GM11168 (cell line): ENCODE measurements around the gene TLK1.

Source experiments
- in situ Hi-C: fragments of 300-500 bp; cut with MboI; formaldehyde crosslinking; loops from one replicate; pipeline ENCODE4 v1.12.0; 2022; ENCODE audit warnings: low sequenced_read_pairs; ENCODE audit not compliant: unreplicated experiment

Gene TLK1

DNA sequence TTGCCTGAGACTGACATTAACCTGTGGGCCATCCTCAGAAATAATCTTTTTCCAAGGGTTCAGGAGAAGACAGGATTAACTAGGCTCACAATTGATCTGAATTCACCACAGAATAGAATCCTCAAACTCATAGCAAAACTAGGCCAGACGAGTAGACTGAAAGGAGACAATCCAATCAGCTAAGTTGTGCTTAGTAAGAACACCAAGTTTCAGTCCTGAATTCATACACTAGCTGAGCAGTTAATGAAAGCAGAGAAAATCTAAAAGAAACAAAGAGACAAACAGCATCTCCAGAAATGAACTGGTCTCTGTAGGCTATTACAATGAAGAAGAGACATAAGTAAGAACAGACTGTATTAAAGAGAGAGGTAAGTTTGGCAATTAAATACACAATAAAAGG is 142.2 kb downstream of the TLK1 start:
- in situ Hi-C loops: no loop called here

DNA sequence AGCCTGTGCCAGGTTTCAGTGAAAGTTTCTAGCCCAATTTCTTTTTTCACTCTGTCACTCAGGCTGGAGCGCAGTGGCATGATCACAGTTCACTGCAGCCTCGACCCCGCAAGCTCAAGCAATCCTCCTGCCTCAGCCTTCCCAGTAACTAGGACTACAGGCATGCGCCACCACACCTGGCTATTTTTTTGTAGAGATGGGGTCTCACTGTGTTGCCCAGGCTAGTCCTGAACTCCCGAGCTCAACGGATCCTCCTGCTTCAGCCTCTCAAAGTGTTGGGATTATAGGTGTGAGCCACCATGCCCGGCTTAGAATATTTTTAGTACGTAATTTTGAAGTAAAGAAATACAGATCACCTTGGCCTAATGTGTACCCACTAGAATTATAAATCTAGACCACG is 144.6 kb downstream of the TLK1 start:
- in situ Hi-C loops: no loop called here

DNA sequence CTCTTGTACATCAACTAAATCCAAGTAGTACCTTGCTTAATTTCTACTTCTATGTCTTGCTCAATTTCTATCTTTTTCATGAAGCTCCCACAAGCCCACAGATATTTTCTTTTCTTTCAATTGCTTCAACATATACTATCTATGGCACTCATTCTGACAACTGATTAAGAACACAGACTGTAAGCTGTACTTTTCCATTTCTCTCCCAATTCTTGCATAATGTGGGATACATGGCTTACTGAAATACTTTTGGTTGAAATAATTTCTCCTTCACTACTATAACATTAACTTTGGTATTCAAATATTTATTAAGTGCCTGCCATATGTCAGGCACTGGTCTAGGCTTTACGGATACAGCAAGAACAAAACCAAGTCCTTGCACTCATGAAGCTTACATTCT is 146.8 kb downstream of the TLK1 start:
- in situ Hi-C loops: no loop called here

DNA sequence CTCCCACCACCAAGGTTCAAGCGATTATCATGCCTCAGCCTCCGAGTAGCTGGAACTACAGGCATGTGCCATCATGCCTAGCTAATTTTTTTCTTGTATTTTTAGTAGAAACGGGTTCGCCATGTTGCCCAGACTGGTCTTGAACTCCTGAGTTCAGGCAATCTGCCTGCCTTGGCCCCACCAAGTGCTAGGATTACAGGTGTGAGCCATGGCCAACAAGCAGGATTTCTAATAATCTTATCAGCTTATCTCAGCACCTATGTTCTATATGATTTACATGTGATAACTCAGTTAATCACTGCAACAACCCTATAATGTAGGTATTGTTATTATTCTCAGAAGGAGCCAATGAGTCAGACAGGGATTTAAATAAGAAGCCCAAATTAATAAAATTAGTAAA is 151.3 kb downstream of the TLK1 start:
- in situ Hi-C loops: no loop called here

DNA sequence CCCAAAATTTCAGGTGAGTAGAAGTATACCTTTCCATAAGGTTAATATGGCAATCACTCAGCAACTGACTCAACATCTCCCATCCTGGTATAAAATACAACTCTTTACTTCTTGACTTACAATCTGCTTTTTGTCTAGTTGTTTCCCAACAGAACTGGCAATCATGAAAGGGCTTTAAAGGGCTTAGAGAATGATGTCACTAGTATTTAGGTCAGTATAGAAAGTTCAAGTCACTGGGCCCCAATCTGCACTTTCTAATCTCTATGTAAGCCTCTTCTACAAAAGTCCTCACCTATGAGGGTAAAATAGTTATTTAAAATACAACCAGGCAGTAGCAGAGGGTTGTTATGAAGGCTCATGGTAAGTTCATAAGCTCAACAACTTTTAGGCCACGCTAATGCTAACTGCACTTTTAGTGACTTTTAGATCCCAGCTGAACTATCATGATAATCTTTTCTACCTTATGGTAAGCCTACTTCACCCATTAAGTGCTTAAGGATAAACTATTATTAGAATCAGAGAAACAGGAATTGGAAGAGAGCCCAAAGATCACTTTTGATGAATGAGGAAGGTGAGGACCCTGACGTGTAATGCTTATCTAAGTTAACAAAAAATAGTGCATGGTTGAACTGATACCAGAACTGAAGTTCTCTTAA is 152.0 kb downstream of the TLK1 start:
- in situ Hi-C loops: no loop called here

DNA sequence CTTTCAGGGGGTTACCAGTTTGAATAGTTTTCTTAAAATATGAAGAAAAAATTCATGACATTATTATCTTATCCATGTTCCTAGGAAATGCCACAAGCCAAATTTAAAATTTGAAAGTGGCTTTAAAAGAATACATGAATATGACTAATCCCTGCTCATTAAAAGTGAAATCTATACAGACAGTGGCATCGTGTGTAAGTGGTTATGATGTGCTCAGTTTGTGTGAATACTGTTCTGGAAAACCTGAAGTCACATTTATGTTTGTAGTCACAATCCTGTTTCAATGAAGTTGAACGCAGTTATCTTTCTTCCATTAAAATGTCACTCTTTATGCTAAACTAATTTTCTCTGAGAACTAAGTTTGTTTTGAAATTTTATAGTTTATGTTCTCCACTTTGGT is 155.9 kb downstream of the TLK1 start:
- in situ Hi-C loops: no loop called here

DNA sequence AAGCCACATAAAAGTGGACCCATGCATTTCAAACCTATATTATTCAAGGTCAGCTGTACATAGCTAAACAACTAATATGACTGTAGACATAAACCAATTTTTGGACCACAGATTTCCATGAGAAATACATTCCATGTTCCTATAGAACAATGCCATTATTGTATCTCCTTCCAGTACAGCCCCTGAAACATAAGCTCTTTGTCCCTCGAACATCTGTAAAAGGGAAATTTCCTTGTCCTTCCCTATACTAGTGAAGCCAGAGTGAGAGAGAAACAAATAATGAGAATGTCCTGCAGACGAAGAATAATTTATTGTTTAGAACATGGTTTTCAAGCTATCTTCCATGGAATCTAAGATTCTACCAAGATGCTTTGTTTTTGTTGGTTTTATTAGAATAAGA is 156.3 kb downstream of the TLK1 start:
- in situ Hi-C loops: no loop called here

DNA sequence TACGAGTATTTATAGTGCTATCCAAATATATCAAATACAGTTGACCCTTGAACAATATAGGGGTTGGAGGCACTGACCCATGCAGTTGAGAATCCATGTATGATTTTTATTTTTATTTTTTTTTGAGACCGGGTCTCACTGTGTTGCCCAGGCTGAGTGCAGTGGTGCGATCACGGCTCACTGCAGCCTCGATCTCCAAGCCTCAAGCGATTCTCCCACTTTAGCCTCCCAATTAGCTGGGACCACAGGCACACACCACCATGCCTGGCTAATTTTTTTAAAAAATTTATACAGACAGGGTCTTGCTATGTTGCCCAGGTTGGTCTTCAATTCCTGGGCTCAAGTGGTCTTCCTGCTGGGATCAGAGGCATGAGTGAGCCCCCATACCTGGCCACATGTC is 161.0 kb downstream of the TLK1 start:
- in situ Hi-C loops: no loop called here

DNA sequence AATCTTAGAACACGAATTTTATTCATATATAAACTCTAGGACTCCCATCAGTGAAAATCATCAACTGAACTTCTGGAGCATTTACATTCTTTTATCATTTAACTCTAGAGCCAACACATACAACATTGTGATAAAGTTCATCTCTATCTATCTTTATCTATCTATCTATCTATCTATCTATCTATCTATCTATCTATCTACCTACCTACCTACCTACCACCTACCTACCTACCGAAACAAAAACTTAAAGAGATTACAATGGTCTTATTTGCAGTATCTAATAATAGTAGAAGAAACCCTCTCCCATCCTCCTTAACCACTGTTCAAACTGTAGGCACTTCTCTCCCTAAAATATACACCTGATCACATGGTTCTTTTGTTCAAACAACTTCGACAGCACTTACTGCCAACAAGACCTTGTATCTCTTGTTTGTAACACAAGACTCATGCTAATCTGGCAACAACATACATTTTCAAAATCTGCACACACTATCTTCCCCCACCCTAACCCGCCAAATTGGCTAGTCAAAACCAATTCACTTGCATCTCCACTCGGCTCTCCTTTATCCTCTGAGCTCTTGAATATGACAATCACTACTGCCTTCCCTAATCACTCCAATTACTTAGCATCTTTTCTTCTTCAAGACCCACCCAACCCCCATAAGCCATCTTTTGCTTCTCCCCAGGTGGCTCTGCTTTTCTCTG is 162.6 kb downstream of the TLK1 start:
- in situ Hi-C loops: no loop called here

DNA sequence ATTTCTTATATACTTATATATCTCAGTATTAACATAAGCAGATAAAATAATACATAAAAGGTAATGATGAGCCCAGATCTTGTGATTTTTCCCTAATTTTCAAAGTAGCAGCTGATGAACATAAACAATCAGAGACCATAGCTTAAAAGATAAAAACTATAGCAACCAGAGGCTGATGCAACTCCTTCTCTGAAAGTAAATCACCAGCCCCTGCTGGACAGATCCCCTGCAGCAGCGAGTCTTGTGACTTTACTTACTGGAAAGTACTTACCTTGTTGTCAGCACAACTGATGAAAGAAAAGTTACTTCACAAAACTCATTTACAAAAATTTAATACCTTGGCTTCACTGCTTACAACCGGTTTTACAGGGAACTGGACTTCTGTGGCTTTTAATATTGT is 164.4 kb downstream of the TLK1 start:
- in situ Hi-C loops: no loop called here

DNA sequence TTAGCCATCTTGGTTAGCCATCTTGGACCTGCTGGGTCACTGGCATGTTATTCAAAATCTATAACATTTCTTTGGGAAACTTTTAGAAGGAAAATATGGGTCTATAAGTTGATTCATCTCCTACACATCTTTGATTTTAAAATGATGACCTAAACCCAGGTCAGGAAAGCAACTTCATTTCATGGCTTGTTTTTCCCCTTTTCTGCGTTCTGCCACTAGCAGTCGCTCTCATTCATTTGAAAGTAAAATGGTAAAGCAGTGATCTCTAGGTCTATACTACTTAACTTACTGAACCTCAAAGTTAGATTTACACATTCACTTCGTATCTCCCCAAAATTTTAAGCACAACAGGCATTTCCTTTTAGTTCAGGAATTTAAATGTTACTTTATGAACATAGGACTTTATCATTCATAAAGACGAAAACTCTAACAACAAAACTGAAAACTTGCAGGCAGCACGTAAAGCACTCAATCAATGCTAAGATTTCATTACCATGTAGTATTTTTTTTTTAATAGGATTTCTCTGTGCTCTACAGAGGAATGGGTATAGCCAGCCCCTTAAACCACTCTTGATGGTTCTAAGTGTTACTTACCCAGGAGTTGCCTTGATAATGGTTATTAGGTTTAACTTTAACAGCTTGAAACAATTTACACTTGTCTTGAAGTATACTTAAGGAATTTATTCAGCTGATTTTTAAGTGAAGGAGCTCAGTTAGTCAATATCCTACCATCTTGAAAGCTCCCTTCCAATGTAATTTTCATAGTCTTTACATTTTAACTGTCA is 169.1 kb downstream of the TLK1 start:
- in situ Hi-C loops: no loop called here

DNA sequence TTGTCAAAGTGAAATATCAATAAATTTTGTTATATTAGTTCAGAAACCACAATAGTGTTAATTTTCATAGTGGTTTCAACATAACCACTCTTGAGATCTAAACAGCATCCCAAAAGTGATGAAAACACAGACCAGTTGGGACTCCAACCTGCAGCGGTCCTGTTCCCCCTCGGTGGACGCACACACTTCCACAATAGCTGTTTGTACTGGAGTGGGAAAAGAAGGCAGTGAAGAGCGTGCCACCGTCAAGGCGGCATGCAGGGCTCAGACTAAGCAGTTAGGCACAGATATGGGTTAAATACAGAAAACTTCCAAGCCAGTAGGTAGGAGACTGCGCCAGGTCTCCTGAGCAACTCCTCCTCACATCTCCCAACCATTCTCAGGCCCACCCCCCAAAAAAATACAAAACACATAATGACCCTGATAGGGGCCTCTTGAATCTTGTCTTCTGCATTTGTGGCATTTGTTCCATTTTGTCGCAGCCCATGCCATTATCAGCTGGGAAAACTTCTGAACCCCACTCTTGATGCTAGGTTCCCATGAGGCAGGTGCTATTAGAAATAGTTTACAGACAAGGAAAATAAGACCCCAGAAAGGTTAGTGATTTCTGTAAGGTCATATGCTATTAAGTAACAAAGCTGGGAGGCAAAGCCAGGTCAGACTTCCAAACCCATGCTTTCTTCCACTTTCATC is 174.0 kb downstream of the TLK1 start:
- in situ Hi-C loops: no loop called here

DNA sequence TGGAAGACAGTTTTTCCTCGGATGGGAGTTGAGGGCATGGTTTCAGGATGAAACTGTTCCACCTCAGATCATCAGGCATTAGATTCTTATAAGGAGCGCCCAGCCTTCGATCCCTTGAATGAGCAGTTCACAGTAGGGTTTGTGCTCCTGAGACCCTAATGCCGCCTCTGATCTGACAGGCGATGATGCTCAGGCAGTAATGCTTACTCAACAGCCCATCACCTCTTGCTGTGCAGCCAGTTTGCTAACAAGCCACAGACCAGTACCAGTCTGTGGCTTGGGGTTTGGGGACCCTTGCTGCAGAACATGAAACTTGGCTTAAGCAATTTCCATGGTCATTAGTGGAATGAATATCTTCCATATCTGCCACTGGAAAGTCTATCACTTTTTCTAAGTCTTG is 175.3 kb downstream of the TLK1 start:
- in situ Hi-C loops: no loop called here

DNA sequence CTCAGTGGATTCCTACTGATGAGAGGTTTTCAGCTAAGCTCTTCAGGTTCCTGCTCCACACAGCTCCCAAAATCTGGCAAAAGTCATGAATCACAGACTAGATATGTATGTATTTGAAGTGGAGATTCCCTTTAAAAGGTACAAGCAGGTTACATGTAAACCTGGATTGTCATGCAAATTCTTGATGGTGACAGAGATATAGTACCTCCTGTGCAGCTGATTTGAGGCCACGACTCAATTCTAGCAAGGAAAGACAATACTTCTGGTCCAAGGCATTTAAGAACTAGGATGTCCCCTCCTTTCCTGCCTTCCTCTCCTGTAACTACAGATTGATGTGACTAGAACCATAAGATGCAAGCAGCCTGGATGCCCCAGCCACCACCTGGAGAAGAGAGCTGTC is 176.6 kb downstream of the TLK1 start:
- in situ Hi-C loops: no loop called here

DNA sequence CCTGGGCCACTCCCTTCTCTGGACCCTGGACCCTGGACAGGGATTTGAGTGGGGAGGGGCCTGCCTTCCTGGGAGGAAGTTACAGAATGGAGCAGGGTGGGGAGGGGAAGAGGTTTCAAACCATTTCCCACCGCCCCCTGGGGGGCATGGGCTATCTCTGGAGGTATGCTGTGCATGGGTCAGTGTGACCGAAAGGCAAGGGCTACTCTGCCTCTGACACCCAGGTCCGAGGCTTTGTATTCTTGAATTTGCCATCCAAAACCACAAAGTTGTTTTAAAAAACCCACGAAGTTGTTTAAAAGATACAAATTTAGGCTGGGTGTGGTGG is 184.8 kb downstream of the TLK1 start:
- in situ Hi-C loops: loop anchor here (10.0 kb wide), 1 partner anchor 439 kb away; no protein-coding TSS in a partner anchor

DNA sequence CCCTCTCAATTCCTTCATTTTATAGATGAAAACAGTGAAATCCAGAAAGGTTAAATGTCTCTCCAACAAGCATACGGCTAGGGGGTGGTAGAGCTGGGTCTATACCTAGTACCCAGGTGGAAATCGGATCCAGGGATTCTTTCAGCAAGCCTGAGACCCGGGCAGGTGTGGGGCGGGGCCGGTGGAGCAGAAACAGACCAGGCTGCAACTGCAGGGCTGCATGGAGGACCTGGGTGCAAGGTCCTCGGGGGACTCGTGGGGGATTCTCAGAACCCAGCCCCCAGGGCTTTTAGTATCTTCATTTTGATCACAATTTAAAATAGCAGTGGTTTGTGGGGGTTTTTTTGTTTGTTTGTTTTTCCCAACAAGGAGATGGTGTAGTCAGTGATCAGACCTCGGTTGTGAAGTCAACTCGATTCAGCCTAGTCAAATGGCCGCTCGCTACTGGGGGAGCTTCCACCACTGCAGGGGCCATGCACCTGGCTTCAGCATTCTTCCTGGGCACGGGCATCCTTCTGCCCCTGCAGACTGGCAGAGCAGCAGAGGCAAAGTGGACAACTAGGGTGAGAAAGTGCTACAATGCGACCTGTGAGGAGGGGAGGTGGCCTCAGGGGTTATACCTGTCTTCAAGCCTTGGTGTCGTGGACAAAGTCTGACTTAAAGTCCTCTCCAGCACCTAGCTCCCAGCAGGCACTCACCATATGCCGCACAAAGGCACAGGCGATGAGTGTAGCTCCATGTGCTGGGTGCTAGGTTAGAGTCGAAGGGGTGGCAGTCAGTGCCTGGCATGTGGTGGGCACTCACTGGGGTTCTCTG is 185.4 kb downstream of the TLK1 start:
- in situ Hi-C loops: loop anchor here (10.0 kb wide), 1 partner anchor 439 kb away; no protein-coding TSS in a partner anchor

DNA sequence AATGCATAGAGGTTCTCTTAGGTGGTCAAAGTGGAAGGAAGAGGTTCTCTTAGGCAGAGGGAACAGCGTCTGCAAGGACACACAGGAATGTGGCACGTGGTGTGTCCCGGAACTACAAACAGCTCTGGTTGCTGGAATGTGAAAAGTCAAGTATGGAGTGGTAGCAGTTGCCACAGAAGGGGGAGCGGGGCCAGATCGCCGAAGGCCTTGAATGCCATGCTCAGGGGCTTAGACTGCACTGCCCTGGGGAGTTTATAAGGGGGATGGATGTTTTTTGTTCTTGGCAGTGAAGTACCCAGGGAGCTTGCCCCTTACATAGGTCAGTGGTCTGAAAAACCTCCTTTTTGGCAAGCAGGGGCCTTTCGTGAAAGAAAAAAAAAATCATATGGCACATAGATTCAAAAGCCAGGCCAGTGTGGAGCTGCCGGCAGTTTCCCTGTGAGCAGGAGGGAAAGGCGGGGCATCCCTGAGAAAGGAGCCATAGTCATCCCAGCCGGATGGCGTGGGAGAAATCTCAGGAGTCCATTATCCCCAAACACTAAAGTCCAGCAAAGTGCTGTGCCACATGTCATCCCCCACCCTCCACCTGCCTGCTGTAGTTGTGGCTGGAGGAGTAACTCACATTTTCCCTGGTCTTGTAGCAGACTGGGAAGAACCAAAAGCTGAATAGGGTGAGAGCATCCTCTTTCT is 186.2 kb downstream of the TLK1 start:
- in situ Hi-C loops: loop anchor here (10.0 kb wide), 1 partner anchor 440 kb away; no protein-coding TSS in a partner anchor

DNA sequence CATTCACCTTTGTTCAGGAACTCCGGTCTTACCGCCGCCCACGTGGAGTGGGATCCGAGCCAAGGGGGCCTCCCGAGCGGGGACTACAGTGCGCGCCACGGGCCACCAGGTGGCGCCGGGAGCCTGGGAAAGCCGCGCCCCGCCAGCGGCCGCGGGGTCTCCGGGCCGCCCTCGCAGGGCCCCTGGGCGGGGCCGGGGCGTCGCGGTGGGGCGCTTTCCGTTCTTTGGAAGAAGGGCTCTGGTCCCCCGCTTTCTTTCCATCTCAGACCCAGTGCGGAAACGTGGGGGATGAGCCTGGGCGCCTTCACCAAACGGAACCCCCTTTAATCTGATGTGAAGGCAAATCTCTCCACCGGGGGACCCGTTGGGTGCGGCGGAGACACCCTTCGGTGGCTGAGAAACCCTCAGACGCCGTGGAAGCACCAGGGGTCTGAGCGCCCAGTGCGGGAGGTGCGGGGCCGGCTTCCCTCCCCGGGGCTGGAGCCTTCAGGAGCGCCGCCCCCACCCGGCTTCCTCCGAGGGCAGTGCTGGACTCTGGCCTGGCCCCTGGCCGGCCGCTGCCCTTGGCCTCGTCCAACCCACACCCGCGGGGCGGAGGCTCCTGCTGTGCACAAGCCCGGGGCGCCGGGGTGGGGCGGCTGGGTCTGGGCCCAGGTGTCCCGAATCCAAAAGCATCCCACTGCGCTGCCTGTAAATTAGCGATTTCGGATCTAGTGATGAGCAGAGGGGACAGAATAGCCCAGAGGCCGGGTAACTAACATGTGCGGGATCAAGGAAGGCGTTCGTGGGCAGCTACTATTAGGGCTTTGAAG is 187.0 kb downstream of the TLK1 start:
- in situ Hi-C loops: loop anchor here (10.0 kb wide), 1 partner anchor 441 kb away; no protein-coding TSS in a partner anchor

DNA sequence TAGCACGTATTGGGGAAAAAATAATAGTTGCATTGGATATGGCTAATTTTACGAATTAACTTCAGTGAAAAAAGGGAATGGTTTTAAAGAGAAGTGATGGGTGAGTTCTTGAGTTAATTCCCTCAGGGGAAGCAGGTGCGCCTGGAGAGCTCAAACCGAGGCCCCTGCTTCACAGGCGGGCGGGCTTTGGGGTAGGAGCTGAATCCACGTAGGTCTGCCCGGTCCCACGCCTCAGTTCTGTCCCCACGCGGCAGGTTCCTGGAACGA is 187.5 kb downstream of the TLK1 start:
- in situ Hi-C loops: loop anchor here (10.0 kb wide), 1 partner anchor 442 kb away; no protein-coding TSS in a partner anchor
